ENCODE data around the gene XNDC1N. TPM values are rescaled to one million over a fixed set of nuclear protein-coding genes. Genes with fewer than 3 reads are reported as not detected.

Gene XNDC1N
- total and polyA plus RNA-seq, 2 of the 13 experiments (the other 11 are each of a cell fraction or from before 2014, with no cell fraction given): 3.4 to 7.5 TPM

DNA sequence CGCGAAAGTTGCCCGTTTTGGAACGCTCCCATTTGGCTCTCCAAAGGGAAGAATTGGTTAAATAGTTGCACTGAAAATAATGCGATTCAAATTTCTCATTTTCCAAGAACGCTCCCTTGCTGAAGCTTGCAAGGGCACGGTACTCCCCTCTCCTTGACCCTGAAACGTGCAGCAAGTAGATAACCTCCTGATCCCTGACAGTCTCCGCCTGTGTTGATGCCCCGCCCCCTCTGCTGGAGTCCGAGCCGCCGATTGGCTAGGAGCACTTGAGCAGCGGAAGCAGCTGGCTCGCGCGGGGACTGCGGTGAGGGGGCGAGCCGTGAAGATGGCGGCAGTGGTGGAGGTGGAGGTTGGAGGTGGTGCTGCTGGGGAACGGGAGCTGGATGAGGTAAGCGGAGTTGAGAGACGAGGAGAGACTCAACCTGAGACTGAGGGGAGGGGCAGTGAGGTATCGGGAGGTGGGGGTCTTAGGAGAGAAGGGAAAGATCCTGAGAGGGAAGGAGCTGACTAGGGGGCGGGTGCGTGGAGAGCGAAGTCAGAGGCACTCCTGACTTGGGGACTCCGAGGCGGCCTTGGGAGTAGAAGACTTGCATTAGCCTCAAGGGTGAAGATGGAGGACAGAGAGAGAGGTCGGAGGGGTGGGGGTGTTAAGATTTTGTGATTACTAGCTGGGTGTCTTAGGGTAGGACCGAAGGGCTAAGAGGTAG, 496 bp upstream of the XNDC1N start, which contains the start of gene RNF121 (continued):
- no peak for TF ChIP-seq JUN (CRISPR knock-in tag; IDR thresholded peaks at IDR 0.05)
- TF ChIP-seq SAFB2 (CRISPR knock-in tag; IDR thresholded peaks at IDR 0.05; ENCODE audit: borderline replicate concordance, low read depth): no peak
- no peak for TF ChIP-seq PHF21A (CRISPR knock-in tag; IDR thresholded peaks at IDR 0.05)
- TF ChIP-seq, protein P1, sequence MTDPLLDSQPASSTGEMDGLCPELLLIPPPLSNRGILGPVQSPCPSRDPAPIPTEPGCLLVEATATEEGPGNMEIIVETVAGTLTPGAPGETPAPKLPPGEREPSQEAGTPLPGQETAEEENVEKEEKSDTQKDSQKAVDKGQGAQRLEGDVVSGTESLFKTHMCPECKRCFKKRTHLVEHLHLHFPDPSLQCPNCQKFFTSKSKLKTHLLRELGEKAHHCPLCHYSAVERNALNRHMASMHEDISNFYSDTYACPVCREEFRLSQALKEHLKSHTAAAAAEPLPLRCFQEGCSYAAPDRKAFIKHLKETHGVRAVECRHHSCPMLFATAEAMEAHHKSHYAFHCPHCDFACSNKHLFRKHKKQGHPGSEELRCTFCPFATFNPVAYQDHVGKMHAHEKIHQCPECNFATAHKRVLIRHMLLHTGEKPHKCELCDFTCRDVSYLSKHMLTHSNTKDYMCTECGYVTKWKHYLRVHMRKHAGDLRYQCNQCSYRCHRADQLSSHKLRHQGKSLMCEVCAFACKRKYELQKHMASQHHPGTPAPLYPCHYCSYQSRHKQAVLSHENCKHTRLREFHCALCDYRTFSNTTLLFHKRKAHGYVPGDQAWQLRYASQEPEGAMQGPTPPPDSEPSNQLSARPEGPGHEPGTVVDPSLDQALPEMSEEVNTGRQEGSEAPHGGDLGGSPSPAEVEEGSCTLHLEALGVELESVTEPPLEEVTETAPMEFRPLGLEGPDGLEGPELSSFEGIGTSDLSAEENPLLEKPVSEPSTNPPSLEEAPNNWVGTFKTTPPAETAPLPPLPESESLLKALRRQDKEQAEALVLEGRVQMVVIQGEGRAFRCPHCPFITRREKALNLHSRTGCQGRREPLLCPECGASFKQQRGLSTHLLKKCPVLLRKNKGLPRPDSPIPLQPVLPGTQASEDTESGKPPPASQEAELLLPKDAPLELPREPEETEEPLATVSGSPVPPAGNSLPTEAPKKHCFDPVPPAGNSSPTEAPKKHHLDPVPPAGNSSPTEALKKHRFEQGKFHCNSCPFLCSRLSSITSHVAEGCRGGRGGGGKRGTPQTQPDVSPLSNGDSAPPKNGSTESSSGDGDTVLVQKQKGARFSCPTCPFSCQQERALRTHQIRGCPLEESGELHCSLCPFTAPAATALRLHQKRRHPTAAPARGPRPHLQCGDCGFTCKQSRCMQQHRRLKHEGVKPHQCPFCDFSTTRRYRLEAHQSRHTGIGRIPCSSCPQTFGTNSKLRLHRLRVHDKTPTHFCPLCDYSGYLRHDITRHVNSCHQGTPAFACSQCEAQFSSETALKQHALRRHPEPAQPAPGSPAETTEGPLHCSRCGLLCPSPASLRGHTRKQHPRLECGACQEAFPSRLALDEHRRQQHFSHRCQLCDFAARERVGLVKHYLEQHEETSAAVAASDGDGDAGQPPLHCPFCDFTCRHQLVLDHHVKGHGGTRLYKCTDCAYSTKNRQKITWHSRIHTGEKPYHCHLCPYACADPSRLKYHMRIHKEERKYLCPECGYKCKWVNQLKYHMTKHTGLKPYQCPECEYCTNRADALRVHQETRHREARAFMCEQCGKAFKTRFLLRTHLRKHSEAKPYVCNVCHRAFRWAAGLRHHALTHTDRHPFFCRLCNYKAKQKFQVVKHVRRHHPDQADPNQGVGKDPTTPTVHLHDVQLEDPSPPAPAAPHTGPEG (CRISPR knock-in tag; IDR thresholded peaks at IDR 0.05): no peak
- no peak for TF ChIP-seq GTF3A (CRISPR knock-in tag; conservative IDR thresholded peaks at IDR 0.05)
- TF ChIP-seq, protein P2, sequence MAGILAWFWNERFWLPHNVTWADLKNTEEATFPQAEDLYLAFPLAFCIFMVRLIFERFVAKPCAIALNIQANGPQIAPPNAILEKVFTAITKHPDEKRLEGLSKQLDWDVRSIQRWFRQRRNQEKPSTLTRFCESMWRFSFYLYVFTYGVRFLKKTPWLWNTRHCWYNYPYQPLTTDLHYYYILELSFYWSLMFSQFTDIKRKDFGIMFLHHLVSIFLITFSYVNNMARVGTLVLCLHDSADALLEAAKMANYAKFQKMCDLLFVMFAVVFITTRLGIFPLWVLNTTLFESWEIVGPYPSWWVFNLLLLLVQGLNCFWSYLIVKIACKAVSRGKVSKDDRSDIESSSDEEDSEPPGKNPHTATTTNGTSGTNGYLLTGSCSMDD (CRISPR knock-in tag; IDR thresholded peaks at IDR 0.05): no peak
- TF ChIP-seq, protein P3, sequence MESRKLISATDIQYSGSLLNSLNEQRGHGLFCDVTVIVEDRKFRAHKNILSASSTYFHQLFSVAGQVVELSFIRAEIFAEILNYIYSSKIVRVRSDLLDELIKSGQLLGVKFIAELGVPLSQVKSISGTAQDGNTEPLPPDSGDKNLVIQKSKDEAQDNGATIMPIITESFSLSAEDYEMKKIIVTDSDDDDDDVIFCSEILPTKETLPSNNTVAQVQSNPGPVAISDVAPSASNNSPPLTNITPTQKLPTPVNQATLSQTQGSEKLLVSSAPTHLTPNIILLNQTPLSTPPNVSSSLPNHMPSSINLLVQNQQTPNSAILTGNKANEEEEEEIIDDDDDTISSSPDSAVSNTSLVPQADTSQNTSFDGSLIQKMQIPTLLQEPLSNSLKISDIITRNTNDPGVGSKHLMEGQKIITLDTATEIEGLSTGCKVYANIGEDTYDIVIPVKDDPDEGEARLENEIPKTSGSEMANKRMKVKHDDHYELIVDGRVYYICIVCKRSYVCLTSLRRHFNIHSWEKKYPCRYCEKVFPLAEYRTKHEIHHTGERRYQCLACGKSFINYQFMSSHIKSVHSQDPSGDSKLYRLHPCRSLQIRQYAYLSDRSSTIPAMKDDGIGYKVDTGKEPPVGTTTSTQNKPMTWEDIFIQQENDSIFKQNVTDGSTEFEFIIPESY (CRISPR knock-in tag; IDR thresholded peaks at IDR 0.05): 0 out of 2 replicates have a peak, but pooled peaks have one; percentile 2
- no peak for TF ChIP-seq KDM1A (CRISPR knock-in tag; IDR thresholded peaks at IDR 0.05)
- TF ChIP-seq ZNF124 (CRISPR knock-in tag; IDR thresholded peaks at IDR 0.05): no peak; the same call in 1 of the 2 replicates
- no peak for TF ChIP-seq ZZZ3 (CRISPR knock-in tag; IDR thresholded peaks at IDR 0.05; ENCODE audit: borderline replicate concordance)
- TF ChIP-seq CENPX (CRISPR knock-in tag; IDR thresholded peaks at IDR 0.05): no peak
- TF ChIP-seq, protein P4, sequence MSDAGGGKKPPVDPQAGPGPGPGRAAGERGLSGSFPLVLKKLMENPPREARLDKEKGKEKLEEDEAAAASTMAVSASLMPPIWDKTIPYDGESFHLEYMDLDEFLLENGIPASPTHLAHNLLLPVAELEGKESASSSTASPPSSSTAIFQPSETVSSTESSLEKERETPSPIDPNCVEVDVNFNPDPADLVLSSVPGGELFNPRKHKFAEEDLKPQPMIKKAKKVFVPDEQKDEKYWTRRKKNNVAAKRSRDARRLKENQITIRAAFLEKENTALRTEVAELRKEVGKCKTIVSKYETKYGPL (CRISPR knock-in tag; IDR thresholded peaks at IDR 0.05): no peak
- TF ChIP-seq ZNF761 (CRISPR knock-in tag; conservative IDR thresholded peaks at IDR 0.05): no peak
- no peak for TF ChIP-seq FOXM1 (CRISPR knock-in tag; IDR thresholded peaks at IDR 0.05)
- no peak for TF ChIP-seq DPF2 (CRISPR knock-in tag; IDR thresholded peaks at IDR 0.05; ENCODE audit: borderline replicate concordance, low read depth)
- TF ChIP-seq ZNF766 (CRISPR knock-in tag; IDR thresholded peaks at IDR 0.05; ENCODE audit: borderline replicate concordance): peak; percentile 4; the same call in 1 of the 2 replicates
- TF ChIP-seq REL (CRISPR knock-in tag; conservative IDR thresholded peaks at IDR 0.05): peak; percentile 79; the same call in 1 of the 2 replicates
- TF ChIP-seq JUND (CRISPR knock-in tag; IDR thresholded peaks at IDR 0.05): no peak
- TF ChIP-seq RARG (CRISPR knock-in tag; IDR thresholded peaks at IDR 0.05; ENCODE audit: low read depth): no peak
- no peak for TF ChIP-seq ZNF367 (CRISPR knock-in tag; IDR thresholded peaks at IDR 0.05; ENCODE audit: borderline replicate concordance)
